Stimulated activated naive CD4-positive, alpha-beta T cell (primary cell): Measurements from ENCODE around the gene SSTR1.
"Not testable (repeated sequence)": the region's sequence is repeated elsewhere in the genome, so short reads cannot be mapped to it uniquely, and the experiment has no call there.

ENCODE experiments used
- DNase-seq, 6 experiments: peaks; one replicate each; lab custom pipeline; 2025; lab: John Stamatoyannopoulos, UW

Gene SSTR1, protein sequence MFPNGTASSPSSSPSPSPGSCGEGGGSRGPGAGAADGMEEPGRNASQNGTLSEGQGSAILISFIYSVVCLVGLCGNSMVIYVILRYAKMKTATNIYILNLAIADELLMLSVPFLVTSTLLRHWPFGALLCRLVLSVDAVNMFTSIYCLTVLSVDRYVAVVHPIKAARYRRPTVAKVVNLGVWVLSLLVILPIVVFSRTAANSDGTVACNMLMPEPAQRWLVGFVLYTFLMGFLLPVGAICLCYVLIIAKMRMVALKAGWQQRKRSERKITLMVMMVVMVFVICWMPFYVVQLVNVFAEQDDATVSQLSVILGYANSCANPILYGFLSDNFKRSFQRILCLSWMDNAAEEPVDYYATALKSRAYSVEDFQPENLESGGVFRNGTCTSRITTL

GRCh38 chr14:38207736-38208617 lies at the start of gene SSTR1:
TSS of gene SSTR1 (plus strand) at chr14:38207904. CDS start at chr14:38209390, 1,486 bp downstream.
- DNase-seq, result no peak

- DNase-seq, result no peak
Measured at GRCh38 chr14:38158468-38158867, 49.2 kb upstream of the SSTR1 start.

DNA sequence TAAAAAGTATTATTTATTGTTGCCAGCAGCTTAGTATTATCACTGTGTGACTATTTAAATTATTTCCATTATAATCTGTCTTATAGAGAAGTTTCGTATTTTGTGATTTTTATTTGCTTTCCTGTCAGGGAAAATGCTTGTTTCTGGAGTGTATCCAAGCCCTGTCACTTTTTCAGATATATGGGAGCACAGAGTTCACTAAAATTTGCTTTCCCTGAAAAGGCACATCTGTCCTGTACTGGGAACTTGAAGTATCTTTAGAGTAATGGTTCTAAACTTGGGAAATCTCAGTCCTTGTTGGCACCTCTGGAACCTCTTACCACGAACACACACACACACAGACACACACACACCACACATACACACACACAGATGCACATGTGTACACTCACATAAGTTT lies 39.3 kb upstream of the SSTR1 start:
- DNase-seq, result no peak

DNA sequence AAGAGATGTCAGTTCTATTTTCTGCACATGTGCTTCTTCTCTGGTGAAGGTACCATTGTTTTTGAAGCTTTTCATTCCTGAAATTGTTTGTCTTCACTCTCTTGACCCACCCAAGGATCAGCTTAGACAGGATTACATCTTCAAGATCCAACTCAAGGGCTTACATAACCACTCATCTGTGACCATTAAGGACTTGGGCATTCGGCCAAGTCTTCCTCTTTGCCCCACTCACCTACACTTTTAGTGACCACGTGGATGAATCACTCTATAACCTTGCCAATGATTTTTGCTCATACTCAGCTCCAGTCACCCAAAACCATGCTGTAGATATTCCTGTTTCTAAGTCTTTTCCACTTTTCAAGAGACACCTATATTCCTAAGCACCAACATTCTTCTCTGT lies 36.5 kb upstream of the SSTR1 start:
- no peak for DNase-seq

GRCh38 chr14:38174711-38175110 lies 33.0 kb upstream of the SSTR1 start:
- DNase-seq, result no peak

DNA sequence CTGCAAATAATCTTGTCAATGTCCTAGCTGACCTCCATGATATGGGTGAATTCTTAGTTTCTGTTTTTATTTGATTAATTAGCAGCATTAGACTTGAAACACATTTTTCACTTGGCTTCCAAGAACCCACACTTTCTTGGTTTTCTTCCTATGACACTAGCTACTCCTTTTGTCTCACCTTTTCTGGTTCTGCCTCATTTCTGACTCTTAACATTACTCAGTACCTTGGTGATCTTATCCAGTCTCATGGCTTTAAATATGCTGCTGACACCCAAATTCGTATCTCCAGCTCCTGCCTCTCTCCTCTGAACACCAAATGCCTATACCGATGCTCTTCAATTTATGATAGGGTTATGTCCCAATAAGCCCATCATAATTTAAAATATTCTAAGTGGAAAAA lies 32.0 kb upstream of the SSTR1 start:
- DNase-seq, result no peak

DNA sequence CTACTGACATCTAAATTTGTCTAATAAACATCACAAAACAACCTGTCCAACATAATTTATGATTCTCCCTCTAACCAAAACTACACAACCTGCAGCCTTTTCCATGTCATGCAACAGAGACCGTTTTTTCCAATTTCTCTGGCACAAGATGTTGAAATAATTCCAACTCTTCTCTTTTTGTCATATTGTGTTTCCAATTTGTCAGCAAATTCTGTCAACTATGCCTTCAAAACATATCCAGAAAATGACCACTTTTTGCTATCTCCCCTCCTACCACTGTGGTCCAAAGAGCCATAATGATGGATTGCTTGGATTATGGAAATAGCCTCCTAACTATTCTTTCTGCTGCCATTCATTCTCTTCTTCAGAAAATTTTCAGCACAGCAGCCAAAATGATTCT lies 31.3 kb upstream of the SSTR1 start:
- DNase-seq, result no peak

- no peak for DNase-seq
Measured at GRCh38 chr14:38184132-38184531, 23.6 kb upstream of the SSTR1 start.

GRCh38 chr14:38185671-38186070 lies 22.0 kb upstream of the SSTR1 start:
- no peak for DNase-seq

DNA sequence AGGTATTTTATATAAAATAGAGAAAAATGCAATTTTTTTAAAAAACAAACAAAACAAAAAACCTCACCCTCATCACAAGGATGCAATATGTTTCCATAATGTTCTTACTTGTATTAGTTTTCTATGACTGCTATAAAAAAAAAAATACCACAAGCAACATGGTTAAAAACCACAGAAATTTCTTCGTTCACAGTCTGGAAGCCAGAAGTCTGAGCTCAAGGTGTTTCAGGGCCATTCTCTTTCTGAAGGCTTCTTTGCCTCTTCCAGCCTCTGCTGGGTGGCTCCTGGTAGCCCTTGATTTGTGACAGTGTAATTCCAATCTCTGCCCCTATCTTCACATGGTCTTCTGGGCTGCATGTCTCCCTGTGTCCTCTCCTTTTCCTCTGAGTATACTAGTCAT lies 21.5 kb upstream of the SSTR1 start:
- DNase-seq, result no peak

DNA sequence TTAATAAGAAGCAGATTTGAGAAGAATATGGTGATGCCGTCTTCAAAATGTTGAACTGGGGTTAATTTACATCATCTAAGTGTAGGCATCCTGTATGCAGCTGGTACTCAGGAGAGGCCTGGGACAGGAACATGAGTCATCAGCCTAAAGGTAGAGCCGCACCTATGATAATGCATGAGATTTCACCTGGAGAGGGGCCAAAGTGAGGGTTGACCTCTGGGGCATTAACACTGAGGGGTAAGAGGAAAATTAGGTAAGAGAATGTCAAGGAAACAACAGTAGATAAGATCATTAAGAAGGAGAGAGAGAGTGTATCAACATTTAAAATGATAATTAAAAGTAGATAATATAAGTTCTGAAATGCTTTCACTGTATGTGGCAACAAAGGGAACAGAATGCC lies 20.2 kb upstream of the SSTR1 start:
- no peak for DNase-seq

DNA sequence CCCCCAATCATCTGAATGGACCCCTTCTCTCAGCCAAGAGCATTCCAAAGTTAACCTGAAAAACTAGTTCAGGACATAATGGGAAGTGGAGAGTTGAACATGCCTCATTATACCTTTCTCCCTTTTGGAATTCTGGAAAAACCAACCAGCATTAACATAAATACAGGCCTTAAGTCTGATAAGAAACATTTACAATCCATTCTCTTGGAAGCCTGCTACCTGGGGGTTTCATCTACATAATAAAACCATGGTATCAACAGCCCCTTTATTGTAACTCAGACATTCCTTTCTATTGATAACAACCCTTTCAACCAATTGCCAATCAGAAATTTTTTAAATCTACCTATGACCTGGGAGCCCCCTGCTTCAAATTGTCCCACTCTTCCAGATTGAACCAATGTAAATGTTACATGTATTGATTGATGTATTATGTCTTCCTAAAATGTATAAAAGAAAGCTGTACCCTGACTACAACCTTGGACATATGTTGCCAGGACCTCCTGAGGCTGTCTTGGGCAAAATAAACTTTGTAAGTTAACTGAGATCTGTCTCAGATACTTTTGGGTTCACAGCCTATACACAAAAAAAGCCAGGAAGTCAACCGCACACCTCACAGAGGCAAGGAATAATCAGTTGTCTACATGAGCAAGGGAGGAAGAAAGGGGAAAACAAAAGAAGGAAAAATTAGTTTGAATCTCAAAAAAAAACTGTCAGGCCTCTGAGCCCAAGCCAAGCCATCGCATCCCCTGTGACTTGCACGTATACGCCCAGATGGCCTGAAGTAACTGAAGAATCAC lies 17.6 kb upstream of the SSTR1 start:
- DNase-seq, result no peak

- not testable (repeated sequence) for DNase-seq
Measured at GRCh38 chr14:38190846-38191245, 16.9 kb upstream of the SSTR1 start.

GRCh38 chr14:38191491-38191890 lies 16.2 kb upstream of the SSTR1 start:
- DNase-seq, result not testable (repeated sequence)

GRCh38 chr14:38197001-38197783 lies 10.5 kb upstream of the SSTR1 start:
- peak in 2 of 6 experiments; percentile 30 to 43 for DNase-seq

DNA sequence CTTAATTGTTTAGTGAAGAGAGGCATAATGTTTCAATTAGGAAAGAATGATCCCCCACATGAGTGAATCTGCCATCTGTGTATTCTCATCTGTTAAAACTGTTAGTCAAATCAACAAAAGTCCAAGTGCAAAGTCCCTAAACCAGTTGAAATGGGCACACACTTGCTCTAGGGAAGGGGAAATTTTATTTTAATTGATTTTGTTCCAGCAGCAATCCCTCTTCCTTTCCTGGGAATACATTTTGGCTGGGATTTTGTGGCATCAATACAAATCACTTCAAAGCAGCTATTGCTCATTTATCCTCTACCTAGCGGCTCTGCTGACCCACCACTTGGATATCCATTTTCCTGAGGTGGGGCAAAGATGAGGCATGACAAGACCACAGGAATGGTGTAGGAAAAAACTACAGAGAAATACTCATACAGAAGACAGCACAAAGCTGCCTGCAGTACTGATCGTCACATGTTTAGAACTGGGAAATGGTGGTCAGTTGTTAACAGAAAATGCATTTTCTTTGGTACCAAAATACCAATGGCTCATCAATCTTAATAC lies 9.8 kb upstream of the SSTR1 start:
- DNase-seq, result no peak

- no peak for DNase-seq
Measured at GRCh38 chr14:38198425-38198824, 9.3 kb upstream of the SSTR1 start.

GRCh38 chr14:38199076-38199475 lies 8.6 kb upstream of the SSTR1 start:
- DNase-seq, result no peak

DNA sequence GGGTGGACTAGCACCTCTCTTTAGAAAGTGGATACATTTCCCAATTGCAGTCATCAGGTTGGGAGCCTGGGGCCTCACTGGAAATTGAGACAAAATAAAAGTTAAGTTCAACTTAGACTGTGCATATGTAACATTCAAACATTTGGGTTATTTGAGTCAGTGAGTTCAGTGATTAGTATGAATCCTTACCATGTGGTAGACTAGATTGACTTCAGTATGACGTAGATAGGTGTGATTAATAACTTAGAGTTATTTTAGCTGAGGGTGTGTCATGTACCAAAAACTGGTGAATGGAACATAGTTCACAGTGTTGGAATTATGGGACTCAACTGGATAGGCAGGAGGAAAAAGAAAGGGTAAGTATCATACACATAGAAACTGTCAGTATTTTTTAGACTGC lies 8.0 kb upstream of the SSTR1 start:
- no peak for DNase-seq

GRCh38 chr14:38201137-38201828 lies 6.4 kb upstream of the SSTR1 start:
- no peak for DNase-seq
